Fibroblast of lung (primary cell): Measurements from ENCODE around the gene OR4P4.

ENCODE experiments used
- CTCF ChIP-seq, 2 donors: IDR thresholded peaks in 1 of 2; conservative IDR thresholded peaks in 1 of 2; 1 replicate in 1 of 2; 2 replicates in 1 of 2; pipeline ENCODE4 v1.5.1; 2011 to 2012; ENCODE audit warnings: low read length in 2 of 2, control low read depth in 1 of 2, inconsistent platforms in 1 of 2, low read depth in 1 of 2, mild to moderate bottlenecking in 1 of 2
- EZH2 ChIP-seq: IDR thresholded peaks from 2 replicates; pipeline ENCODE4 v1.5.1; 2012; ENCODE audit warnings: low read length, control low read depth, mild to moderate bottlenecking; ENCODE audit errors: missing control alignments

DNA sequence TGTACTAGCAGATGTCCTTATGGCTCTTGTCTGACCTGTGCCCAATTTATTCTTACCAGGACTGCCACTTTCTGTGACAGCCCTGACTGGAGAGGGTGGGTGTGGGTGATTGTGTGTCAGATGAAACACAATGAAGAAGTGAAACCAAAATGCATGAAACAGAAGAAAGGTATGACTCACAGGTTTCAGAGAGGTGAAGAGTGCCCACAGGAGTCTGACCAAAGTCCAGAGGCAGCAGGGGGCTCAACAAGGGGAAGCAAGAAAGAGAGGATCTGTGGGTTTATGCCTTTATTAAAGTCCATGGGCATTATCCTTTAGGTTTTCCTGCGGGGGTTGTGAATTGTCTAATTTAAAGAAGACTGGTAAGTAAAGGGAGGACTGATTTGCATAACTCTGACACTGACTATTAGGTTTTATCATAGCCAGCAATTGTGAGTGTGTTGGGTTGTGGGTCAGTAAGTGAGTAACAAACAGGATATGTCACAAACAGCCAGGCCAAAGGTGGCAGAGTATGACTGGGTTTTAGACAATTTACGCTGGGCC is 23.2 kb downstream of the OR4P4 start:
- TF ChIP-seq CTCF (conservative IDR thresholded peaks at IDR 0.05 in 1 of 2, IDR thresholded peaks at IDR 0.05 in 1 of 2; ENCODE audit: low read depth in 1 of 2, low read length in 2 of 2) (no peak), EZH2 (no peak)
